Parathyroid adenoma (tissue), 2 donors: ENCODE data around the gene SAC3D1.

Experiments
- H2AFZ ChIP-seq: fragments of 300-600 bp; sonication (generic); one replicate; pipeline ENCODE4 v1.7.0; 2017; ENCODE audit warnings: antibody characterized with exemption, mild to moderate bottlenecking
- H3K27ac ChIP-seq: fragments of 300-600 bp; sonication (generic); one replicate; pipeline ENCODE4 v1.7.0; 2017
- H3K27me3 ChIP-seq: fragments of 300-600 bp; sonication (generic); one replicate; pipeline ENCODE4 v1.7.0; 2017; ENCODE audit warnings: low read length; ENCODE audit not compliant: control insufficient read depth, insufficient read depth
- H3K36me3 ChIP-seq: fragments of 300-600 bp; sonication (generic); one replicate; pipeline ENCODE4 v1.7.0; 2017; ENCODE audit warnings: low read length; ENCODE audit not compliant: control insufficient read depth, insufficient read depth
- H3K4me1 ChIP-seq: fragments of 300-600 bp; sonication (generic); one replicate; pipeline ENCODE4 v1.7.0; 2017; ENCODE audit warnings: control low read depth
- H3K4me2 ChIP-seq: fragments of 300-600 bp; sonication (generic); one replicate; pipeline ENCODE4 v1.7.0; 2017; ENCODE audit warnings: low read length
- H3K4me3 ChIP-seq: fragments of 300-600 bp; sonication (generic); one replicate; pipeline ENCODE4 v1.7.0; 2017; ENCODE audit warnings: low read depth, low read length
- H3K79me2 ChIP-seq: fragments of 300-600 bp; sonication (generic); one replicate; pipeline ENCODE4 v1.7.0; 2017; ENCODE audit warnings: control low read depth
- H3K9ac ChIP-seq: fragments of 300-600 bp; sonication (generic); one replicate; pipeline ENCODE4 v1.7.0; 2017; ENCODE audit warnings: mild to moderate bottlenecking
- H3K9me3 ChIP-seq: fragments of 300-600 bp; sonication (generic); one replicate; pipeline ENCODE4 v1.7.0; 2017; ENCODE audit warnings: low read length; ENCODE audit not compliant: control insufficient read depth
- TF ChIP-seq, protein P1 (sequence below): fragments of 300-600 bp; sonication (generic); IDR thresholded peaks from one replicate; pipeline ENCODE4 v1.7.0; 2017; ENCODE audit warnings: antibody characterized with exemption, mild to moderate bottlenecking
- donor health status: primary hyperparathyroidism.

The SAC3D1 gene

DNA sequence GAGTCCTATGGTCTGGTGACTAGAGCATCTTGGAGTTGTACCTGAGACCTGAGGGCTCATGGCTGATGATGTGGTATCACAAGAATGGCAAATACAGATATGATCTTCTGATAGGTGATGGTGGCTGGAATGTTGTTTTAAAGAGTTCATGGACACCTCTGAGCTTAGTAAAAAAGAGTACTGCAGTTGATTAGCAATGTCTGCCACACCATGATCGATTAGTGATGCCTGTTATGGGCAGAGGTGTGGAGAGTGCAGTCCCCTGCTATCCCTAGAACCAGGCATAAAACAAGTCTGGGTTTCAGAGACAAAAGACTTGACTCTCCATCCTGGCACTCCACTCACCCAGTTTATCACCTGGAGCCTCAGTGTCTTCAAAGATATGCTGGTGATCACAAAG is 42.9 kb upstream of the SAC3D1 start:
- no peaks in the 10 kb centered on the region for H3K79me2 ChIP-seq
- H3K36me3 ChIP-seq, result no peaks in the 10 kb centered on the region
- H3K9ac ChIP-seq, result no peak overlapping the region
- H3K27me3 ChIP-seq, result no peaks in the 10 kb centered on the region
- H3K4me3 ChIP-seq, result no peak overlapping the region
- TF ChIP-seq, protein P1, sequence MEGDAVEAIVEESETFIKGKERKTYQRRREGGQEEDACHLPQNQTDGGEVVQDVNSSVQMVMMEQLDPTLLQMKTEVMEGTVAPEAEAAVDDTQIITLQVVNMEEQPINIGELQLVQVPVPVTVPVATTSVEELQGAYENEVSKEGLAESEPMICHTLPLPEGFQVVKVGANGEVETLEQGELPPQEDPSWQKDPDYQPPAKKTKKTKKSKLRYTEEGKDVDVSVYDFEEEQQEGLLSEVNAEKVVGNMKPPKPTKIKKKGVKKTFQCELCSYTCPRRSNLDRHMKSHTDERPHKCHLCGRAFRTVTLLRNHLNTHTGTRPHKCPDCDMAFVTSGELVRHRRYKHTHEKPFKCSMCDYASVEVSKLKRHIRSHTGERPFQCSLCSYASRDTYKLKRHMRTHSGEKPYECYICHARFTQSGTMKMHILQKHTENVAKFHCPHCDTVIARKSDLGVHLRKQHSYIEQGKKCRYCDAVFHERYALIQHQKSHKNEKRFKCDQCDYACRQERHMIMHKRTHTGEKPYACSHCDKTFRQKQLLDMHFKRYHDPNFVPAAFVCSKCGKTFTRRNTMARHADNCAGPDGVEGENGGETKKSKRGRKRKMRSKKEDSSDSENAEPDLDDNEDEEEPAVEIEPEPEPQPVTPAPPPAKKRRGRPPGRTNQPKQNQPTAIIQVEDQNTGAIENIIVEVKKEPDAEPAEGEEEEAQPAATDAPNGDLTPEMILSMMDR, result no peak
- H3K4me2 ChIP-seq, result no peak overlapping the region
- no peak overlapping the region for H3K27ac ChIP-seq
- H3K9me3 ChIP-seq, result no peaks in the 10 kb centered on the region
- H2AFZ ChIP-seq, result no peak overlapping the region
- no peaks in the 10 kb centered on the region for H3K4me1 ChIP-seq

DNA sequence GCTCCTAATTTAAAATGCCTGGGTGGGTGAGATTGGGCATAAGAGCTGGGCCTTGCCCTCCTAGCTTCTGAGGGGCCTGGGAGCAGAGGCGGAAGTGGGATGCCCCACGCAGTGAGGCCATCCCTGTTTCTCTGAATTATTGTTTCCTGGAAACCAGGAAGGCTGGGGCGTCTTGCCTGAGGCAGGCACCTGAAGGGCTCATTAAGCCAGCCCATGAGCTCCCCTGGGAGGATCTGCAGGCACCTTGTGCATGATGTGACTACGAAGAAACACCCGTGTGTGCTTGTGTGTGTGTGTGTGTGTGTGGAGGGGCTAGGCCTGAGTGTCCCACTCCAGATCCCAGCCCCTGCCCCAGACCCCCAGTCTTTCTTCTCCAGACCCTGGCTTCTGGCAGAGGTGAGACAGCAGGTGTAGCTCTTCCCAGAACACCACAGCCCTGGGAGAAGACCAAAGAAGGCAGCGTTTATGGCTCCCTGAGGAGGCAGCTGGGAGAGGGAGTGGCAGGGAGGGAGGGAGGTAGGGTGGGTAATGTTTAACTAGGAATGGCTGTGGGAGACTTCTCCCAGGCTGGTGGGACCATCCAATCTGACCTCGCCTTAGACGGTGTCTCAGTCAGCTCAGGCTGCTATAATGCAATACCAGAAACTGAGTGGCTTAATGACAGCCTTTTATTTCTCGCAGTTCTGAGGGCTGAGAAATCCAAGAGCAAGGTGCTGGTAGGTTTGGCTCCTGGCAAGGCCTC is 42.1 kb upstream of the SAC3D1 start:
- no peak overlapping the region for H3K4me3 ChIP-seq
- H3K27ac ChIP-seq, result no peak overlapping the region
- no peak overlapping the region for H2AFZ ChIP-seq
- H3K27me3 ChIP-seq, result no peaks in the 10 kb centered on the region
- H3K4me2 ChIP-seq, result no peak overlapping the region
- TF ChIP-seq, protein P1, result no peak
- no peaks in the 10 kb centered on the region for H3K79me2 ChIP-seq
- no peaks in the 10 kb centered on the region for H3K4me1 ChIP-seq
- no peaks in the 10 kb centered on the region for H3K36me3 ChIP-seq
- no peak overlapping the region for H3K9ac ChIP-seq
- H3K9me3 ChIP-seq, result no peaks in the 10 kb centered on the region

DNA sequence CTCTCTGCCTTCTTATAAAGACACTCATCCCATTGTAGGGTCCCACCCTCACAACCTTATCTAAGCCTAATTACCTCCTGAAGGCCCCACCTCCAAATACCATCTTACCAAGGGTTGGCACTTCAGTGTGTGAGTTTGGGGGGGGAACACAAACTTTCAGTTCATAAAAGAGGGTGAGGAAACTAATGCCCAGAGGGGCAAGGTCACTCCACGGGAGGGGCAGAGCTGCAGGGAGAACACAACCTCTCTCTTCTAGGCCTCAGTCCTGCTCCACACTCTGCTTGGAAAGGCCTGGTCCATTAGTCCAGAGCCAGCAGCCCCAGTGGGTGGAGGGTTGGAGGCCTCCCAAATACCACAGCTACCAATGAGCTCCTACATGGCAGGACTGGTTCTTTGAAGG is 41.5 kb upstream of the SAC3D1 start:
- Histone ChIP-seq H3K4me2 (no peak overlapping the region), H3K9ac (no peak overlapping the region), H3K27me3 (no peaks in the 10 kb centered on the region), H3K36me3 (no peaks in the 10 kb centered on the region), H3K4me1 (no peaks in the 10 kb centered on the region), H2AFZ (no peak overlapping the region), H3K9me3 (no peaks in the 10 kb centered on the region), H3K27ac (no peak overlapping the region), H3K79me2 (no peaks in the 10 kb centered on the region), H3K4me3 (no peak overlapping the region)
- TF ChIP-seq, protein P1, result no peak

DNA sequence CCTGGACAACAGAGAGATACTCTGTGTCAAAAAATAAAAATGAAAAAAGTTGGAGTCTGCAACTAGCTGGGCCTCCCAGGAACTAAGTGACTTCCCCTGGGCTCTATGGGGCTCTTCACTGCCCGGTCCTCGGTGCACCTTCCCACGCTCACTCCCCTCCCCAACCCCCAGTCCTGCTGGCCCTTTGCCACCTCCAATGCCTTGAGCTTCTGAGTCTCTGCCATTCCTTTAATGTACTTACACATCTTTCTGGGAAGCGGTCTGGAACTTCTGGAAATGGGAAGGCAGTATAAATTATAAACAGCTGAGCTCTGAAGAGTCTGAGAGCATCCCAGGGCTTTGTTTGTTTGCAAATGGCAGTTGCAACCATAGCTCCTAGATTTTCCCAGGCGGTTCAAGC is 38.3 kb upstream of the SAC3D1 start:
- no peaks in the 10 kb centered on the region for H3K9me3 ChIP-seq
- no peaks in the 10 kb centered on the region for H3K4me1 ChIP-seq

More for the DNA sequence above, 38.3 kb upstream of the SAC3D1 start:
- no peak overlapping the region for H3K4me2 ChIP-seq
- TF ChIP-seq, protein P1, result no peak
- H2AFZ ChIP-seq, result no peak overlapping the region
- no peaks in the 10 kb centered on the region for H3K36me3 ChIP-seq
- no peak overlapping the region for H3K9ac ChIP-seq
- H3K79me2 ChIP-seq, result no peaks in the 10 kb centered on the region
- H3K27me3 ChIP-seq, result no peaks in the 10 kb centered on the region
- no peak overlapping the region for H3K4me3 ChIP-seq
- H3K27ac ChIP-seq, result no peak overlapping the region
